PC-9 (cell line): ENCODE data around the gene EIF2D. TPM values are rescaled to one million over a fixed set of nuclear protein-coding genes. Genes with fewer than 3 reads are reported as not detected.

Experiments used
- BruUV-seq: library from RNA; stranded (reverse); fragments of 400-500 nt; replicated peaks from 2 replicates; lab custom pipeline; 2021; lab: Mats Ljungman, UMichigan
- CTCF ChIA-PET: fragments of 300-600 bp; sonication (Branson Sonifier 250); formaldehyde crosslinking; loops from one replicate; lab custom pipeline; 2022; ENCODE audit warnings: antibody characterized with exemption; lab: Charles Lee
- POLR2A ChIA-PET: fragments of 300-600 bp; sonication (Branson Sonifier 250); formaldehyde crosslinking; loops from one replicate; lab custom pipeline; 2022; ENCODE audit warnings: antibody characterized with exemption; ENCODE audit not compliant: unreplicated experiment; lab: Charles Lee
- DNase-seq, 2 experiments: peaks; one replicate each; pipeline versions ENCODE4 v3.0.0 to v3.0.0-alpha.2; 2015 to 2022; ENCODE audit warnings: mixed read lengths in 1 of 2
- H2AFZ ChIP-seq: fragments of 200-600 bp; sonication (generic); 2 replicates; pipeline ENCODE4 v1.8.1; 2017; ENCODE audit warnings: antibody characterized with exemption
- H3F3A ChIP-seq: fragments of 200-600 bp; sonication (generic); 2 replicates; pipeline ENCODE4 v1.8.1; 2017; ENCODE audit warnings: antibody characterized with exemption, mild to moderate bottlenecking, low read depth; ENCODE audit not compliant: insufficient read depth
- H3K27ac ChIP-seq: fragments of 200-600 bp; sonication (generic); 2 replicates; pipeline ENCODE4 v1.6.1; 2016; ENCODE audit warnings: mixed run types
- H3K27me3 ChIP-seq: fragments of 200-600 bp; sonication (generic); 2 replicates; pipeline ENCODE4 v1.6.1; 2016; ENCODE audit warnings: low read depth, mixed run types; ENCODE audit not compliant: insufficient read depth
- H3K36me3 ChIP-seq: fragments of 200-600 bp; sonication (generic); 2 replicates; pipeline ENCODE4 v1.6.1; 2016; ENCODE audit warnings: low read depth, mixed run types
- H3K4me1 ChIP-seq: fragments of 200-600 bp; sonication (generic); replicated peaks from 2 replicates; pipeline ENCODE4 v1.6.1; 2016; ENCODE audit warnings: mixed run types; ENCODE audit not compliant: insufficient read depth
- H3K4me2 ChIP-seq: fragments of 200-600 bp; sonication (generic); 2 replicates; pipeline ENCODE4 v1.6.1; 2017; ENCODE audit warnings: mixed run types
- H3K4me3 ChIP-seq: fragments of 200-600 bp; sonication (generic); 2 replicates; pipeline ENCODE4 v1.6.1; 2016; ENCODE audit warnings: mixed run types
- H3K79me2 ChIP-seq: fragments of 200-600 bp; sonication (generic); 2 replicates; pipeline ENCODE4 v1.6.1; 2017; ENCODE audit warnings: low read depth, mixed run types
- H3K9me2 ChIP-seq: fragments of 200-600 bp; sonication (generic); 2 replicates; pipeline ENCODE4 v1.8.1; 2017; ENCODE audit warnings: mild to moderate bottlenecking; ENCODE audit not compliant: insufficient read depth
- H3K9me3 ChIP-seq: fragments of 200-600 bp; sonication (generic); 2 replicates; pipeline ENCODE4 v1.8.1; 2016; ENCODE audit warnings: low read depth; ENCODE audit not compliant: insufficient read depth
- H4K20me1 ChIP-seq: fragments of 200-600 bp; sonication (generic); 2 replicates; pipeline ENCODE4 v1.8.1; 2017; ENCODE audit not compliant: insufficient read depth
- EZH2 ChIP-seq: fragments of 200-600 bp; sonication (generic); IDR thresholded peaks from 2 replicates; pipeline ENCODE4 v1.8.0; 2017; ENCODE audit warnings: antibody characterized with exemption, low read depth
- intact Hi-C: fragments of 100-400 bp; cut with micrococcal nuclease; formaldehyde crosslinking; loops from one replicate; pipeline ENCODE4 v1.10.0; 2022; ENCODE audit not compliant: unreplicated experiment
- total RNA-seq: library from RNA; stranded (reverse); gene quantifications from 2 replicates; pipeline ENCODE4 v1.2.3, GENCODE V29; 2021
- TF ChIP-seq, protein P1 (sequence below): fragments of 200-600 bp; sonication (generic); conservative IDR thresholded peaks from 2 replicates; pipeline ENCODE4 v1.6.1; 2017; ENCODE audit warnings: mixed run types, antibody characterized with exemption, mild to moderate bottlenecking, moderate library complexity

EIF2D gene
- total RNA-seq, 1 experiment from 2014 or later = 59.0 TPM

DNA sequence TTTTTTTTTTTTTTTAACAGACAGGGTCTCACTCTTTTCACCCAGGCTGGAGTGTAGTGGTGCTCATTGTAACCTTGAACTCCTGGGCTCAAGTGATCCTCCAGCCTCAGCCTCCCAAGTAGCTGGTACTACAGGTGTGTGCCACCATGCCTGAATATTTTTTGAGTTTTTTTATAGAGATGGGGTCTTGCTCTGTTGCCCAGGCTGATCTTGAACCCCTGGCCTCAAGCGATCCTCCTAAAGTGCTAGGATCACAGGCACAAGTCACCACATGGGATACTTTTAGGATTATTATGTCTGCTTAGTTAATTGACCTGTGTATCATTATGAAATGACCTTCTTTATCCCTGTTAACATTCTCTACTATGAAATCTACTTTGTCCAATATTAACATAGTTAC, 66.9 kb downstream of the EIF2D start:
- H3K36me3 ChIP-seq = no peaks in the 10 kb centered on the region
- no peaks in the 10 kb centered on the region for H3K79me2 ChIP-seq
- H3K4me1 ChIP-seq = no peaks in the 10 kb centered on the region
- no peaks in the 10 kb centered on the region; the same call in 1 of the 2 replicates for H3F3A ChIP-seq
- TF ChIP-seq, protein P1, sequence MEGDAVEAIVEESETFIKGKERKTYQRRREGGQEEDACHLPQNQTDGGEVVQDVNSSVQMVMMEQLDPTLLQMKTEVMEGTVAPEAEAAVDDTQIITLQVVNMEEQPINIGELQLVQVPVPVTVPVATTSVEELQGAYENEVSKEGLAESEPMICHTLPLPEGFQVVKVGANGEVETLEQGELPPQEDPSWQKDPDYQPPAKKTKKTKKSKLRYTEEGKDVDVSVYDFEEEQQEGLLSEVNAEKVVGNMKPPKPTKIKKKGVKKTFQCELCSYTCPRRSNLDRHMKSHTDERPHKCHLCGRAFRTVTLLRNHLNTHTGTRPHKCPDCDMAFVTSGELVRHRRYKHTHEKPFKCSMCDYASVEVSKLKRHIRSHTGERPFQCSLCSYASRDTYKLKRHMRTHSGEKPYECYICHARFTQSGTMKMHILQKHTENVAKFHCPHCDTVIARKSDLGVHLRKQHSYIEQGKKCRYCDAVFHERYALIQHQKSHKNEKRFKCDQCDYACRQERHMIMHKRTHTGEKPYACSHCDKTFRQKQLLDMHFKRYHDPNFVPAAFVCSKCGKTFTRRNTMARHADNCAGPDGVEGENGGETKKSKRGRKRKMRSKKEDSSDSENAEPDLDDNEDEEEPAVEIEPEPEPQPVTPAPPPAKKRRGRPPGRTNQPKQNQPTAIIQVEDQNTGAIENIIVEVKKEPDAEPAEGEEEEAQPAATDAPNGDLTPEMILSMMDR = no peak
- no peak for TF ChIP-seq EZH2
- H3K4me3 ChIP-seq = no peak overlapping the region
- ChIA-PET CTCF (interaction anchor here (0.6 to 2.0 kb wide), 12 partner anchors 18 to 1158 kb away, joined by 3 to 10 read pairs (median 3); partner anchors contain the start of genes IKBKE and IL19), POLR2A (no interaction called here)
- H3K27me3 ChIP-seq = no peaks in the 10 kb centered on the region
- no peak for DNase-seq
- H3K9me2 ChIP-seq = no peaks in the 10 kb centered on the region
- H3K27ac ChIP-seq = no peak overlapping the region
- intact Hi-C loops = loop anchor here (2.0 kb wide), 1 partner anchor 33 kb away; no protein-coding TSS in a partner anchor
- no peak overlapping the region for H2AFZ ChIP-seq
- H3K4me2 ChIP-seq = no peak overlapping the region
- H3K9me3 ChIP-seq = no peaks in the 10 kb centered on the region
- no peaks in the 10 kb centered on the region for H4K20me1 ChIP-seq
- no TSS peak for BruUV-seq

DNA sequence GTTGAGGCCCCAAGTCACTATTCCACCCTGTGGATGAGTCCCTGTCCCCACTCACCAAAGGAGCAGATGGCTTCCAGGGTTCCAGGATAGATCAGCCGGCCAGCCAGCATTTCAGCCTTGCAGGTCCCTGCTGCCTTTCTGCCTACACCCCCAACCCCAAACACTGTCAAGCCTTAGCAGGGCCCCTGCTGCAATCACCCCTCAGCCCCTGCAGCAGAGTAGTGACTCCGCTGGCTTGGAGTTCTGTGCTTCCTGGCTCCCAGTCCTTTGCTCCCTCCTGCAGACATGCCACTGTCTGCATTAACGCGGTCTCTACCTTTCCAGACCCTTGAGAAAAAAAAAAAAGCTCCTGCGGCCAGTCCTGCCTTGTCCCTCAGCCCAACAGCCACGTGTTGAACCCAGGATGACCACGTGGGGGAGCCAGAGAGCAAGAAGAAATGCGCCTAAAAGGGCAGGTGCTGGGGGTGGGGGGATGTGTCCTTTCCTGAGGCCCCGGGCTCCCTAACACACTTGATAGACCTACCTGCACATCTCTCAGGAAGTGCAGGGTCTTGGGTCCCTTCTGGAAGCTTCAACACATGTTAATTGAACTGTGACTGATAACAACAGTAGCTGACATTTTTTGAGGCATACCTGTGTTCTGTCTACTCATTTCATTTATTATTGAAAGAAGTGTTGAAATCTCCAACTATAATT, 67.6 kb downstream of the EIF2D start:
- no peaks in the 10 kb centered on the region for H3K9me3 ChIP-seq
- intact Hi-C loops = loop anchor here (2.0 to 5.0 kb wide), 2 partner anchors 32 to 38 kb away; no protein-coding TSS in a partner anchor
- H3K27me3 ChIP-seq = no peaks in the 10 kb centered on the region
- H4K20me1 ChIP-seq = no peaks in the 10 kb centered on the region
- no peak overlapping the region for H3K27ac ChIP-seq
- no peaks in the 10 kb centered on the region for H3K36me3 ChIP-seq
- no peaks in the 10 kb centered on the region for H3K79me2 ChIP-seq
- no peaks in the 10 kb centered on the region for H3K4me1 ChIP-seq
- H2AFZ ChIP-seq = no peak overlapping the region
- BruUV-seq = no TSS peak
- no peak overlapping the region for H3K4me3 ChIP-seq
- ChIA-PET CTCF (interaction anchor here (0.6 to 2.0 kb wide), 16 partner anchors 17 to 1158 kb away, joined by 3 to 10 read pairs (median 3); partner anchors contain the start of genes IKBKE and IL19), POLR2A (no interaction called here)
- no peaks in the 10 kb centered on the region for H3K9me2 ChIP-seq
- peak in 1 of 2 experiments; percentile 73 for DNase-seq
- H3F3A ChIP-seq = no peaks in the 10 kb centered on the region; the same call in 1 of the 2 replicates
- TF ChIP-seq EZH2 = no peak
- TF ChIP-seq, protein P1 = peak; percentile 92
- H3K4me2 ChIP-seq = no peak overlapping the region

Other genes starting within 250 kb of the EIF2D start
- 12.5 and 12.6 TPM in 2 replicates for gene IKBKE, start 142.0 kb downstream of the EIF2D start, total RNA-seq
- gene RASSF5, start 104.9 kb downstream of the EIF2D start, total RNA-seq = 12.4 and 17.6 TPM in 2 replicates
- 3.3 and 3.9 TPM in 2 replicates for gene DYRK3, start 23.1 kb upstream of the EIF2D start, total RNA-seq
- gene MAPKAPK2, start 72.4 kb upstream of the EIF2D start, total RNA-seq = 62.6 and 70.6 TPM in 2 replicates
- not detected in 2 replicates for gene IL19, start 158.3 kb upstream of the EIF2D start, total RNA-seq
- not detected in 2 replicates for gene IL10, start 160.0 kb upstream of the EIF2D start, total RNA-seq